HK-2 (cell line): ENCODE measurements around the gene MSANTD3.
"Not testable (repeated sequence)": the region's sequence is repeated elsewhere in the genome, so short reads cannot be mapped to it uniquely, and the experiment has no call there.

Source experiments
- DNase-seq: peaks from one replicate; pipeline ENCODE4 v3.0.0-alpha.2; 2018; ENCODE audit not compliant: unreplicated experiment

MSANTD3 gene

GRCh38 chr9:100428871-100429654, 2.1 kb downstream of the MSANTD3 start:
- peak; percentile 65 for DNase-seq

- no peak for DNase-seq
Observed at GRCh38 chr9:100430286-100430940, 3.5 kb downstream of the MSANTD3 start.

- DNase-seq = no peak
Observed at GRCh38 chr9:100431886-100432285, 4.9 kb downstream of the MSANTD3 start.

- no peak for DNase-seq
Observed at GRCh38 chr9:100432736-100433135, 5.8 kb downstream of the MSANTD3 start.

GRCh38 chr9:100436571-100436970, 9.6 kb downstream of the MSANTD3 start:
- no peak for DNase-seq

- DNase-seq = peak; percentile 68
Observed at GRCh38 chr9:100437860-100438805, 11.2 kb downstream of the MSANTD3 start.

GRCh38 chr9:100440071-100440470, 13.1 kb downstream of the MSANTD3 start:
- no peak for DNase-seq

GRCh38 chr9:100440487-100440886, 13.5 kb downstream of the MSANTD3 start:
- DNase-seq = not testable (repeated sequence)

- DNase-seq = no peak
Observed at GRCh38 chr9:100441911-100442361, 15.0 kb downstream of the MSANTD3 start.

GRCh38 chr9:100443781-100444768, 17.1 kb downstream of the MSANTD3 start:
- DNase-seq = no peak

GRCh38 chr9:100445161-100445902, 18.4 kb downstream of the MSANTD3 start:
- DNase-seq = no peak

GRCh38 chr9:100445903-100446549, 19.1 kb downstream of the MSANTD3 start:
- DNase-seq = no peak

- DNase-seq = no peak
Observed at GRCh38 chr9:100447041-100447440, 20.1 kb downstream of the MSANTD3 start.

- no peak for DNase-seq
Observed at GRCh38 chr9:100448266-100448665, 21.3 kb downstream of the MSANTD3 start.

GRCh38 chr9:100449420-100449819, 22.5 kb downstream of the MSANTD3 start:
- DNase-seq = no peak

GRCh38 chr9:100452894-100453293, 26.0 kb downstream of the MSANTD3 start:
- no peak for DNase-seq

GRCh38 chr9:100455470-100455869, 28.5 kb downstream of the MSANTD3 start:
- no peak for DNase-seq

GRCh38 chr9:100457517-100457916, 30.6 kb downstream of the MSANTD3 start:
- DNase-seq = no peak

GRCh38 chr9:100459963-100460362, 33.0 kb downstream of the MSANTD3 start:
- DNase-seq = no peak

- no peak for DNase-seq
Observed at GRCh38 chr9:100465274-100465673, 38.3 kb downstream of the MSANTD3 start.
